ACC112 (cell line): ENCODE measurements around the gene MZB1.
"Not testable (repeated sequence)": the region's sequence is repeated elsewhere in the genome, so short reads cannot be mapped to it uniquely, and the experiment has no call there.

Experiments used
- H2AFZ ChIP-seq: fragments of 200-600 bp; sonication (generic); one replicate; pipeline ENCODE4 v1.6.0; 2017; ENCODE audit warnings: antibody characterized with exemption, low read length; ENCODE audit not compliant: unreplicated experiment
- H3K27ac ChIP-seq: fragments of 200-600 bp; sonication (generic); 2 replicates; pipeline ENCODE4 v1.5.1; 2014; ENCODE audit warnings: low read depth, mild to moderate bottlenecking, antibody characterized with exemption, low read length, moderate library complexity
- H3K27me3 ChIP-seq: fragments of 200-600 bp; sonication (generic); 2 replicates; pipeline ENCODE4 v1.6.1; 2014; ENCODE audit warnings: mild to moderate bottlenecking, antibody characterized with exemption, low read length, moderate library complexity, mixed read lengths; ENCODE audit not compliant: insufficient read depth
- H3K36me3 ChIP-seq: fragments of 200-600 bp; sonication (generic); 2 replicates; pipeline ENCODE4 v1.6.1; 2016; ENCODE audit warnings: mild to moderate bottlenecking, antibody characterized with exemption, low read length, moderate library complexity, mixed read lengths; ENCODE audit not compliant: insufficient read depth
- H3K4me1 ChIP-seq: fragments of 200-600 bp; sonication (generic); one replicate; pipeline ENCODE4 v1.6.1; 2016; ENCODE audit warnings: low read length, mixed read lengths; ENCODE audit not compliant: insufficient read depth, unreplicated experiment, control insufficient read depth
- H3K4me3 ChIP-seq: fragments of 200-600 bp; sonication (generic); 2 replicates; pipeline ENCODE4 v1.5.1; 2014; ENCODE audit warnings: mild to moderate bottlenecking, low read depth, low read length
- H3K79me2 ChIP-seq: fragments of 200-600 bp; sonication (generic); one replicate; pipeline ENCODE4 v1.6.0; 2016; ENCODE audit warnings: low read length; ENCODE audit not compliant: control insufficient read depth, unreplicated experiment, insufficient read depth

Gene MZB1

GRCh38 chr5:139345442-139345841 lies 44.3 kb downstream of the MZB1 start:
- not testable (repeated sequence) for H3K36me3 ChIP-seq, H3K27me3 ChIP-seq, H3K27ac ChIP-seq, H3K4me3 ChIP-seq, H2AFZ ChIP-seq
- Histone ChIP-seq H3K4me1 (peaks cover 22% of the 10 kb centered on the region), H3K79me2 (peaks cover 78% of the 10 kb centered on the region)

- Histone ChIP-seq H3K36me3 (peaks cover 10% of the 10 kb centered on the region; the same call in 1 of the 2 replicates), H3K4me3 (peak overlapping the region; percentile 49)
Observed at GRCh38 chr5:139344177-139344576, 45.5 kb downstream of the MZB1 start.

GRCh38 chr5:139343476-139343875 lies 46.2 kb downstream of the MZB1 start:
- Histone ChIP-seq H3K27ac (no peak overlapping the region), H3K4me1 (peaks cover 22% of the 10 kb centered on the region), H2AFZ (no peak overlapping the region), H3K4me3 (peak overlapping the region; percentile 86), H3K36me3 (peaks cover 10% of the 10 kb centered on the region; the same call in 1 of the 2 replicates), H3K79me2 (peaks cover 63% of the 10 kb centered on the region), H3K27me3 (no peaks in the 10 kb centered on the region)

More at GRCh38 chr5:139344177-139344576, 45.5 kb downstream of the MZB1 start:
- H3K27ac ChIP-seq: no peak overlapping the region
- peaks cover 22% of the 10 kb centered on the region for H3K4me1 ChIP-seq
- peaks cover 68% of the 10 kb centered on the region for H3K79me2 ChIP-seq
- no peak overlapping the region for H2AFZ ChIP-seq
- H3K27me3 ChIP-seq: no peaks in the 10 kb centered on the region

GRCh38 chr5:139342423-139342723 lies 47.3 kb downstream of the MZB1 start:
- peak overlapping the region; percentile 86 for H3K4me3 ChIP-seq
- no peaks in the 10 kb centered on the region for H3K27me3 ChIP-seq
- peaks cover 56% of the 10 kb centered on the region for H3K79me2 ChIP-seq
- H3K27ac ChIP-seq: peak overlapping the region; percentile 95
- H2AFZ ChIP-seq: no peak overlapping the region
- peaks cover 10% of the 10 kb centered on the region; the same call in 1 of the 2 replicates for H3K36me3 ChIP-seq
- peaks cover 22% of the 10 kb centered on the region for H3K4me1 ChIP-seq

GRCh38 chr5:139341689-139342422 lies 47.9 kb downstream of the MZB1 start, which contains the start of gene PAIP2:
Gene PAIP2, plus strand, starts transcription at chr5:139341854. Its CDS starts 21,931 bp downstream, at chr5:139363785.
- Histone ChIP-seq H3K4me1 (peaks cover 22% of the 10 kb centered on the region), H3K27ac (peak within 1 kb of the TSS; percentile 95), H2AFZ (peak within 1 kb of the TSS; percentile 47), H3K79me2 (peaks cover 50% of the 10 kb centered on the region), H3K4me3 (peak within 1 kb of the TSS; percentile 86), H3K36me3 (peaks cover 10% of the 10 kb centered on the region; the same call in 1 of the 2 replicates), H3K27me3 (no peaks in the 10 kb centered on the region)

GRCh38 chr5:139341187-139341688 lies 48.5 kb downstream of the MZB1 start:
- H3K27me3 ChIP-seq: no peaks in the 10 kb centered on the region
- H2AFZ ChIP-seq: no peak overlapping the region
- H3K4me3 ChIP-seq: peak overlapping the region; percentile 86
- peaks cover 10% of the 10 kb centered on the region; the same call in 1 of the 2 replicates for H3K36me3 ChIP-seq
- peaks cover 22% of the 10 kb centered on the region for H3K4me1 ChIP-seq
- peaks cover 44% of the 10 kb centered on the region for H3K79me2 ChIP-seq
- H3K27ac ChIP-seq: no peak overlapping the region

GRCh38 chr5:139340051-139340450 lies 49.7 kb downstream of the MZB1 start:
- peaks cover 32% of the 10 kb centered on the region for H3K79me2 ChIP-seq
- H2AFZ ChIP-seq: no peak overlapping the region
- no peak overlapping the region for H3K4me3 ChIP-seq
- H3K27ac ChIP-seq: no peak overlapping the region
- H3K36me3 ChIP-seq: peaks cover 10% of the 10 kb centered on the region; the same call in 1 of the 2 replicates
- no peaks in the 10 kb centered on the region for H3K27me3 ChIP-seq
- peaks cover 22% of the 10 kb centered on the region for H3K4me1 ChIP-seq
